Coronary artery (tissue), 2 donors: ENCODE measurements around the gene SEMA5A.

Source experiments
- DNase-seq: peaks from one replicate; pipeline ENCODE4 v3.0.0-alpha.2; 2017; ENCODE audit warnings: low spot score
- H3K27ac ChIP-seq, 2 donors: fragments of 200-600 bp; sonication (generic); one replicate each; pipeline ENCODE4 v1.5.1; 2016 to 2019
- H3K4me3 ChIP-seq: fragments of 200-600 bp; sonication (generic); 2 replicates; pipeline ENCODE4 v1.5.1; 2016; ENCODE audit warnings: mild to moderate bottlenecking, moderate library complexity
- CTCF ChIP-seq: fragments of 200-600 bp; sonication (generic); IDR thresholded peaks from one replicate; pipeline ENCODE4 v1.5.1; 2019; ENCODE audit warnings: antibody characterized with exemption

The SEMA5A gene

GRCh38 chr5:9207817-9208418 is 338.0 kb downstream of the SEMA5A start:
- no peak overlapping the region for H3K27ac ChIP-seq
- no peak for DNase-seq

GRCh38 chr5:9202636-9203035 is 343.2 kb downstream of the SEMA5A start:
- TF ChIP-seq CTCF: no peak
- H3K27ac ChIP-seq: no peak overlapping the region
- no peak overlapping the region for H3K4me3 ChIP-seq
- DNase-seq: no peak

More at GRCh38 chr5:9207817-9208418, 338.0 kb downstream of the SEMA5A start:
- no peak overlapping the region for H3K4me3 ChIP-seq
- no peak for TF ChIP-seq CTCF

GRCh38 chr5:9201761-9202160 is 344.1 kb downstream of the SEMA5A start:
- no peak overlapping the region for H3K4me3 ChIP-seq
- DNase-seq: no peak
- TF ChIP-seq CTCF: no peak
- no peak overlapping the region for H3K27ac ChIP-seq

GRCh38 chr5:9201011-9201410 is 344.9 kb downstream of the SEMA5A start:
- H3K27ac ChIP-seq: no peak overlapping the region
- TF ChIP-seq CTCF: no peak
- H3K4me3 ChIP-seq: no peak overlapping the region
- no peak for DNase-seq

GRCh38 chr5:9198394-9198793 is 347.5 kb downstream of the SEMA5A start:
- TF ChIP-seq CTCF: no peak
- no peak for DNase-seq
- Histone ChIP-seq H3K27ac (no peak overlapping the region), H3K4me3 (no peak overlapping the region)

- no peak for TF ChIP-seq CTCF
- no peak overlapping the region for H3K4me3 ChIP-seq
- no peak for DNase-seq
- no peak overlapping the region for H3K27ac ChIP-seq
Measured at GRCh38 chr5:9197881-9198260, 348.0 kb downstream of the SEMA5A start.

GRCh38 chr5:9196403-9197227 is 349.3 kb downstream of the SEMA5A start:
- H3K27ac ChIP-seq: no peak overlapping the region
- no peak for DNase-seq
- no peak overlapping the region for H3K4me3 ChIP-seq
- TF ChIP-seq CTCF: no peak
